ENCODE results near the gene MESP1. TPM values are rescaled to one million over a fixed set of nuclear protein-coding genes. Genes with fewer than 3 reads are reported as not detected.

The MESP1 gene
- total and polyA plus RNA-seq, 10 of the 15 experiments (the other 5 are each of a cell fraction or from before 2014, with no cell fraction given): 0.04 to 1.1 (median 0.57) TPM; not detected in 2

GRCh38 chr15:89753855-89754254 is 2.8 kb upstream of the MESP1 start:
- no TSS peak for BruUV-seq (replicated peaks)
- DNase-seq (ENCODE audit: low read depth, low spot score) (no peak), FAIRE-seq (no peak), ATAC-seq (no peak)
- ChIA-PET CTCF (interaction anchor here (1.7 to 11.4 kb wide), 3 partner anchors 122 to 134 kb away, joined by 4 to 380 read pairs (median 32); no protein-coding TSS in a partner anchor), POLR2A (interaction anchor here (0.7 kb wide), 1 partner anchor 750 kb away, joined by 3 read pairs; no protein-coding TSS in a partner anchor), SMC1A (ENCODE audit: uncharacterized antibody, unreplicated experiment) (interaction anchor here (0.6 to 2.2 kb wide), 2 partner anchors 121 to 146 kb away, joined by 3 to 11 read pairs; no protein-coding TSS in a partner anchor), RAD21 (ENCODE audit: unreplicated experiment) (interaction anchor here (0.6 to 1.3 kb wide), 2 partner anchors 13 to 15 kb away, joined by 3 to 5 read pairs; no protein-coding TSS in a partner anchor)
- Histone ChIP-seq H3K79me2 (ENCODE audit: control insufficient read depth, insufficient read depth, low read length) (no peaks in the 10 kb centered on the region), H3K4me2 (ENCODE audit: control insufficient read depth, insufficient read depth) (no peak overlapping the region), H2AFZ (ENCODE audit: control insufficient read depth, low read depth, low read length) (no peak overlapping the region), H3K27ac (ENCODE audit: control insufficient read depth, insufficient read depth) (no peak overlapping the region), H4K20me1 (ENCODE audit: control insufficient read depth, insufficient read depth) (no peaks in the 10 kb centered on the region), H3K4me3 (no peak overlapping the region), H3K9me3 (replicated peaks; ENCODE audit: control insufficient read depth, insufficient read depth, low read length) (no peaks in the 10 kb centered on the region), H3K27me3 (replicated peaks in 1 of 2; ENCODE audit: control insufficient read depth in 2 of 2, insufficient read depth in 2 of 2, low read length in 1 of 2) (peaks cover 0 to 4% of the 10 kb centered on the region in 2 experiments; a peak in 2 of 4 replicates), H3K9ac (ENCODE audit: control insufficient read depth, insufficient read depth, low read length) (no peak overlapping the region), H3K4me1 (ENCODE audit: control insufficient read depth, insufficient read depth, low read length) (peaks cover 9% of the 10 kb centered on the region), H3K36me3 (ENCODE audit: control insufficient read depth in 2 of 2, insufficient read depth in 2 of 2, low read length in 1 of 2) (no peaks in the 10 kb centered on the region)
- 59% methylated on average over 6 of the region's 7 CpGs for WGBS (ENCODE audit: insufficient coverage, insufficient replicate concordance, low lambda C conversion rate, missing lambda C conversion rate)
- in situ Hi-C loops (cut with MboI) (loop anchor here (10.0 kb wide), 1 partner anchor 341 kb away; no protein-coding TSS in a partner anchor), intact Hi-C loops (cut with micrococcal nuclease; ENCODE audit: unreplicated experiment) (loop anchor here (10.0 kb wide), 1 partner anchor 71 kb away; no protein-coding TSS in a partner anchor)
- TF ChIP-seq SREBF1 (IDR thresholded peaks at IDR 0.05; ENCODE audit: low read length) (no peak), CEBPZ (IDR thresholded peaks at IDR 0.05; ENCODE audit: low read depth, low read length) (no peak), RCOR1 (conservative IDR thresholded peaks at IDR 0.05; ENCODE audit: low read depth, low read length) (no peak), USF1 (IDR thresholded peaks at IDR 0.05; ENCODE audit: borderline replicate concordance, extremely low read length, insufficient read depth, low read depth, low read length) (no peak), ZBTB4 (CRISPR knock-in tag; IDR thresholded peaks at IDR 0.05) (no peak), SUPT20H (IDR thresholded peaks at IDR 0.05; ENCODE audit: borderline replicate concordance, control insufficient read depth, low read depth, low read length) (no peak), RELA (IDR thresholded peaks at IDR 0.05; ENCODE audit: borderline replicate concordance, partially characterized antibody) (no peak), SKIL (IDR thresholded peaks at IDR 0.05; ENCODE audit: low read depth, poor library complexity, severe bottlenecking) (no peak), CBX5 (IDR thresholded peaks at IDR 0.05; ENCODE audit: low read depth) (no peak), TARDBP (IDR thresholded peaks at IDR 0.05; ENCODE audit: borderline replicate concordance) (no peak), BHLHE40 (IDR thresholded peaks at IDR 0.05; ENCODE audit: borderline replicate concordance in 1 of 2, low read depth in 2 of 2, low read length in 1 of 2) (no peak), POLR2AphosphoS5 (IDR thresholded peaks at IDR 0.05; ENCODE audit: low read length) (no peak), RAD21 (IDR thresholded peaks at IDR 0.05; ENCODE audit: insufficient read depth, low read depth, low read length) (no peak), NR2C1 (IDR thresholded peaks at IDR 0.05) (no peak)

Data from GM12878 (cell line).